NCI-H1436 (cell line): ENCODE results near the gene TNIP1.

Experiments
- DNase-seq: peaks from one replicate; lab custom pipeline; 2025; lab: John Stamatoyannopoulos, UW

Gene TNIP1

GRCh38 chr5:151020304-151021110 lies 60.3 kb downstream of the TNIP1 start, which contains the start of gene GPX3:
Gene GPX3 (plus strand): TSS chr5:151020591. CDS start chr5:151020655, 64 bp downstream.
- DNase-seq = peak; percentile 51

DNA sequence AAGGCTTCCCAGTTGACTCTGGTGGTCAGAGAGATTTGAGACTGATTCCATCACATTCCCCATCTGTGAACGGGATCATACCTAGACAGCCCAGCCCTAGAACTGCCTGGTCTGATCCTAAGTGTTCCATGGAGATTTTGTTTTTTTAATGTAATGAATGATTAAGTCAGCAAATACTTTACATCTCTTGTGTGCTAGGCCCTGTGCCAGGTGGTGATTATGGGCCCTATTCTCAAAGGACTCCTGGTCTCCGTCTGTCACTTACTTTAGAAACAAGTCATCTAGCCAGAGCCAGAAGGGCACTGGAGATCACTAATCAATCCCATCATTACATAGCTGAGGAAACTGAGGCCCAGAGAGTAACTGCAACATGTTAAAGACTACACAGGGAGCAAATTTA lies 61.5 kb downstream of the TNIP1 start:
- peak; percentile 19 for DNase-seq

GRCh38 chr5:151018846-151019245 lies 62.0 kb downstream of the TNIP1 start:
- DNase-seq = no peak

GRCh38 chr5:151017897-151018296 lies 62.9 kb downstream of the TNIP1 start:
- DNase-seq = no peak

DNA sequence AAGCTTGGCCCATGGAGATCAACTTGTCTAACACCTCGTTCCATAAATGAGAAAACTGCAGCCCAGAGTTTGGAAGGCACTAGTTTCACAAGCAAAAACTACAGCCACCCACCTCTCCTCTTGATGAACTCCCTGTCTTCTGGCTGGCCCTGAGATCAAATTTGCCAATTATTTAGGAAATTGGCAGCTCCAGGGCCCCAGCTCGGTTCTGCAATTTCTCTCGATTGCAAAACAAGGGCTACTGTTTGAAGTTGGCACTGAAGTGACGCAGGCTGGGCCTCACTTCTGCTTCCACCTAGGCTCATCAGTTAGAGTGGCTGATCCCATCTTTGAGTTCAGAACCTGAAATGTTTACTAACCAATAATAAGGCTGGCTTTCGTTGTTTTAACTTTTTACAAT lies 64.1 kb downstream of the TNIP1 start:
- DNase-seq = no peak

GRCh38 chr5:151015974-151016587 lies 64.8 kb downstream of the TNIP1 start:
- DNase-seq = no peak

DNA sequence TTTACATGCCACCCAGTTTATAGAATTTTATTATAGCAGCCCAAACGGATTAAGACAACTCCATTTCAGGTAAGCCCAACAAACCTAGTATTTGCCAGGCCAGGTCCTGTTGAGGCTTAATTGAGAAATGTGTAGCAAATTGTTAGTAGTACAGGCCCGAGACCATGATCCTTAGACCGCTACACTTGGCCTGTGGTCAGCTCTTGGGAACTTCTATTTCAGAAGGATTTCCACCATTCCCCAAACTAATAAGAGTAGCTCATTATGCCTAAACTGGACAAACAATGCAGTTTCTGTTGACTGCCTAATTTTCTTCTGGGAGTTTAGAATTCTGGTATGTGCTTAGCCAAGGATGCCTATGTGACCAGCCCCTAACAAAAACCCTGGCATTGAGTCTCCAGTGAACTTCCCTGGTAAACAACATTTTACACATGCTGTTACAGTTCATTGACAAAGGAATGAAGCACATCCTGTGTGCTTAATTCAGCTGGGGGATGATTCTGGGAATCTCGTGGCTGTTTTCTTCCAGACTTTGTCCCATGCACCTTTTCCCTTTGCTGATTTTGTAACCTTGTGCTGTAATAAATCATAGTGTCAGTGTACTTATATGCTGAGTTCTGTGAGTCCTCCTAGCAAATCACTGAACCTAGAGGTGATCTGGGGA lies 66.0 kb downstream of the TNIP1 start:
- DNase-seq = no peak

DNA sequence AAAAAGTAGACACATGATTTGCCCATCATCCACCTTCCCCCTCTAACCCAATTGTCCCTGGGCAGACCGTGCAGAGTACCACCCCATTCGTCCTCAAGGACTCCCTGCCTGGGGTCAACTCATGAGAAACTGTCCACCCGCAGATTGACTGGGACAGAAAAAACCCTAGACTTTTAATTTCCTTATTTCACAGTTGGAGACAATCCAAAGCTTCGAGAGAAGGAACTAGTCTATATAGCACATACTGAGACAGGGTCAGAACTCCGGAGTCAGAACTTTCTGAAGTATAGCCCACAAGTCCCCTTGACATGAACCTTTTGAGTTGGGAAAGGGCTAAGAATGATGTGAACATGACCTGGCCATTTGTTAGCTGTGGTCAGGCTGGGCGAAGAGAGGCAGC lies 68.0 kb downstream of the TNIP1 start:
- DNase-seq = no peak

DNA sequence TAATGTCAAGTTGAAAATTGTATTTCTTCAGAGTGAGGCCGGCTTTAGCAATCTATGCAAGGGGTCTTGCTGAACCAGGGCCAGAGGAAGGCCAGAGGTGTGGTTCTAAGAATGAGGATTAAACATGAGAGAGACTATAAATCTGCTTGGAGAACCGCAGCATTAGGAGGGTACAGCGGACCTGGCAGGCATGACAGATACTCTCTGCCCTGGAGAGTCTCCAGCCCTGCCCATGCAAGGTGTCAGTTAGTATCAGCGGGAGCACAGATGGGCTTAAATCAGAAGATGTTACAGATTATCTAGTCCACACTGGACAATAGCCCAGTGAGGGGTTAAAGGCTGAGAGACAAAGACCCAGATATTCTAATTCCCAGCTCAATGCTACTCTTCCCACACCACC lies 71.9 kb downstream of the TNIP1 start:
- no peak for DNase-seq

GRCh38 chr5:151008210-151008491 lies 72.7 kb downstream of the TNIP1 start:
- no peak for DNase-seq

GRCh38 chr5:151007430-151008209 lies 73.2 kb downstream of the TNIP1 start:
- no peak for DNase-seq

DNA sequence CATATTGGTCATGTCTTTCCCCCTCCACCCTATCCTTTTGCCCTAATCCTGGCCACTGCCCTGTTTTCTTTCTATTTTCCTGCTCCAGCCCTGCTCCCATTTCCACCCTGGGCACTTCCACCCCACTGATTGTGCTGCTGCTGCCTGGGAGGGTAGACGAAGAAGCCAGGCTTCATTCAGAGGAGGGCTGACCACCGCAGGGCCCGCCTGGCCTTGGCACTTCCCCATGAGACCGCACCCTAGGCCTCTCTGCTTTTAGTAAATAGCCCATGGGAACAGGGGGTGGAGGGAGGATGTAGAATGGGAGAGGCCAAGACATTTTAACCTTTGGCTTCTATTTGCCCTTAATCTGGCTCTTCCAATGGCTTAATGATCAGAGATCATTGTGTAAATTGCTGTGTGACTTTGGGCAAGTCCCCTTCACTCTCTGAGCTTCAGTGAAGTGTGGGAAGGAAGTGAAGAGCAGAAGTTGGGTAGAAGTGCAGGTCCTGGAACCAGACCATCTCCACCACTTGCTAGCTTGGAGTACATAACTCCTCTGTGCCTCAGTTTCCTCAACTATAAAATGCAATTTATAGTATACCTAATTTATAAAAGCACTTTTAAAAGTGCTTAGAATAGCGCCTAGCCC lies 74.0 kb downstream of the TNIP1 start:
- no peak for DNase-seq

DNA sequence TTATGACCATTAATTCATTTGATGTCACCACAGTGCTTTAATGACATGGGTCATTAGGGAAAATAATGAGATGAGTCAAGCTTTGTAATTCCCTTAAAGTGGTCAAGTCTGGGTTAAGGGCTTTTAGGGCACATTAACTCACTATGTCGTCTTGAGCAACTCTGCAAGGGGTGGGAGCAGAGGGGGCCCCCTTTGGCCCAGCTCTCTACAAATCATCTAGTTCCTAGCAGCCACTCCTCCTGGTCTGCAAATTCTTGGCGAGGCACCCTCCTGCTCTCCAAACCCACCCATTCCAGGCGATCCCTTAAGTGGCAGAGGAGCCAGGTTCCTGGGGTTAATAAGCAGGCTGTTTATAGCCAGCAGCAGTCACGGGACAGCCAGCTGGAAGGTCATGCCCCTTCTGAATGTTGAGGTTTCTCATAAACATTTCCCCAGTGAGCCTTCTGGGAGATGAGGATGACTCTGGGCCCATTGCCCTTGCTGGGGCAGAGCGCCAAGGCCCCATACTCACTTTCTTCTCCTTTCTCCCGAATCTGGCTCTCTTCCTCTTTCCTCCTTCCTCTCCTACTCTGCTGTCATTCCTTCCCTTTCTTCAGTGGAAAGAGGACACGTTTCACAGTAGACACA lies 74.8 kb downstream of the TNIP1 start:
- DNase-seq = no peak

DNA sequence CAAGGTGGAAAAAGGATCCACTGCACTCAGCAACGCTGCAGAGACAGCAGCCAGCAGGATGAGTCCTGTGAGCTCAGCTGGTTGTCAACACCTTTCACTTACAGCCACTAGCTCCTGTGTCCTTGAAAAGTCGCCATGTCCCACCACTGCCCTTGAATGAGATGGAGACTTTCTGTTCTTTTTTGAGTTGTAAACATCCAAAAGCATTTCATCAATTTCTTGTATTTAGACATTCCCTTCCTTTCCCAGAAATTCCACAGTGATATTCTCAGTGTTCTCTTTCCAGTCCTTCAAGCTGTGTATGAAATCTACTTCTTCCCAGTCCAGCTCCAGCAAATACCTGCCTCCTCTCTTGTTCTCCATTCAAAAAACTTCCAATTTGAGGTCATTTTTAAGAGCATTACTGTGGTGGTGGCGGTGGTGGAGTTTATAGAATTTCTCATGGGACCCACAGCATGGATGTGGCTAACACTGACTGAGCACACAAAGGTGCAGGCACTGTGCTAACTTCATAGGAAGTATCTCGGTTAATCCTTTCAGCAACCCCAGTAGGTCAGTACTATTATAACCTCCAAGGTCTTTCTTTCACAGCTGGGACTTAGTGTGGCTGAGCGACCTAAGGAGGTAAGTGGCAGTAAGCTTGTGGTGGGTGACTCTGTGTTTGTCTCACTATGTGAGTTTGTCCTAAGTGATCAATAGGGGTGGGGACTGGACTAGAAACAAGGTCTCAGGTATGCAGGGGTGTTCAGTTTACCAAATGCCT lies 75.5 kb downstream of the TNIP1 start:
- no peak for DNase-seq

DNA sequence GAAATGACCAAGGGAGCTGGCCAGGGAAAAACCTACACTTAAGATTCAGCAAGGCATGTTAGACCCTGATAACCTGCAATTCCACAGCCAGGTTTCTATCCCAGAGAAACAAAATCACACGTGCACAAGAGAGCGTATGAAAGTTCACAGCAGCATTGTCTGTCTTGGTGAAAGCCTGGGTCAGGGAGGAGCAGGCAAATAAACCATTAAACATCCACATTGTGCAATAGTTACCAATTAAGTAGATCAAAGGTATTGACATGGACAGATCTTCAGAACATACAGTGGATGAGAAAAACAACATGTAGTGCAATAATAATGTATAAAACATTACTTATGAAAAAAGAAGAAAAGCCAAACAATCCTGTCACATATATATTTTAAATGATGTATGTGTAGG lies 76.3 kb downstream of the TNIP1 start:
- DNase-seq = no peak

- DNase-seq = no peak
These were observed 77.4 kb downstream of the TNIP1 start for GRCh38 chr5:151003503-151003860.

- no peak for DNase-seq
These were observed 77.9 kb downstream of the TNIP1 start for GRCh38 chr5:151002681-151003502.

DNA sequence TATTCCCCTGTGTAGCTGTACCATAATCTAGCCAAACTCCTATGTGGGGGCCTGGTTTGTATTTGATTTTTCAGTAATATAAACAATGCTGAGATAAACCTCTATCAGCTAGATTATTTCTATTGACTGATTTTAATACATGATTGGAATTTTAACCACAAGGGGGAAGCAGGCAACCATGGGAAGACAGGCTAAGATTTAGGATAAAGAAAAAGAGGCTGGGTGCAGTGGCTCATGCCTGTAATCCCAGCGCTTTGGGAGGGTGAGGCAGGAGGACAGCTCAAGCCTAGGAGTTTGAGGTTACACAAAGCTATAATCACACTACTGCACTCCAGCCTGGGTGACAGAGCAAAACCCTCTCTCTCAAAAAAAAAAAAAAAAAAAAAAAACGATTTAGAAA lies 78.6 kb downstream of the TNIP1 start:
- DNase-seq = peak; percentile 5

- no peak for DNase-seq
These were observed 79.4 kb downstream of the TNIP1 start for GRCh38 chr5:151001436-151001835.
